ENCODE results near the gene ARL2. TPM values are rescaled to one million over a fixed set of nuclear protein-coding genes. Genes with fewer than 3 reads are reported as not detected.

The ARL2 gene
- total RNA-seq, 1 experiment from 2014 or later = 107 TPM

GRCh38 chr11:64994318-64994717 lies 19.6 kb upstream of the ARL2 start:
- no TSS peak for BruUV-seq (replicated peaks)
- no peaks in the 10 kb centered on the region for H3K9me3 ChIP-seq (ENCODE audit: low read length)
- no peaks in the 10 kb centered on the region for H3F3A ChIP-seq (ENCODE audit: low read length, unreplicated experiment)
- H3K9ac ChIP-seq (ENCODE audit: low read length) = no peak overlapping the region
- H4K20me1 ChIP-seq (ENCODE audit: low read length) = no peaks in the 10 kb centered on the region
- no peak overlapping the region for H2AFZ ChIP-seq (ENCODE audit: low read length)
- no peaks in the 10 kb centered on the region for H3K9me2 ChIP-seq (replicated peaks; ENCODE audit: low read length)
- no peak overlapping the region for H3K4me3 ChIP-seq (ENCODE audit: low read length)
- no peak overlapping the region for H3K27ac ChIP-seq (ENCODE audit: low read length)
- H3K4me2 ChIP-seq (ENCODE audit: low read length) = no peak overlapping the region
- no peaks in the 10 kb centered on the region for H3K27me3 ChIP-seq (ENCODE audit: low read length)
- no peaks in the 10 kb centered on the region for H3K79me2 ChIP-seq (ENCODE audit: low read length)
- ATAC-seq (no peak), DNase-seq (no peak)
- H3K36me3 ChIP-seq (ENCODE audit: low read depth, low read length) = no peaks in the 10 kb centered on the region
- ChIA-PET CTCF (no interaction called here), POLR2A (ENCODE audit: unreplicated experiment) (no interaction called here)
- intact Hi-C loops (cut with micrococcal nuclease) = no loop called here
- H3K4me1 ChIP-seq (ENCODE audit: insufficient read depth, low read length) = no peaks in the 10 kb centered on the region
- TF ChIP-seq, protein P1, sequence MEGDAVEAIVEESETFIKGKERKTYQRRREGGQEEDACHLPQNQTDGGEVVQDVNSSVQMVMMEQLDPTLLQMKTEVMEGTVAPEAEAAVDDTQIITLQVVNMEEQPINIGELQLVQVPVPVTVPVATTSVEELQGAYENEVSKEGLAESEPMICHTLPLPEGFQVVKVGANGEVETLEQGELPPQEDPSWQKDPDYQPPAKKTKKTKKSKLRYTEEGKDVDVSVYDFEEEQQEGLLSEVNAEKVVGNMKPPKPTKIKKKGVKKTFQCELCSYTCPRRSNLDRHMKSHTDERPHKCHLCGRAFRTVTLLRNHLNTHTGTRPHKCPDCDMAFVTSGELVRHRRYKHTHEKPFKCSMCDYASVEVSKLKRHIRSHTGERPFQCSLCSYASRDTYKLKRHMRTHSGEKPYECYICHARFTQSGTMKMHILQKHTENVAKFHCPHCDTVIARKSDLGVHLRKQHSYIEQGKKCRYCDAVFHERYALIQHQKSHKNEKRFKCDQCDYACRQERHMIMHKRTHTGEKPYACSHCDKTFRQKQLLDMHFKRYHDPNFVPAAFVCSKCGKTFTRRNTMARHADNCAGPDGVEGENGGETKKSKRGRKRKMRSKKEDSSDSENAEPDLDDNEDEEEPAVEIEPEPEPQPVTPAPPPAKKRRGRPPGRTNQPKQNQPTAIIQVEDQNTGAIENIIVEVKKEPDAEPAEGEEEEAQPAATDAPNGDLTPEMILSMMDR (conservative IDR thresholded peaks at IDR 0.05; ENCODE audit: low read depth, low read length) = no peak
- TF ChIP-seq EZH2 (IDR thresholded peaks at IDR 0.05; ENCODE audit: low read length, unreplicated experiment) (no peak), EZH2phosphoT487 (IDR thresholded peaks at IDR 0.05; ENCODE audit: borderline replicate concordance, low read length) (no peak)

DNA sequence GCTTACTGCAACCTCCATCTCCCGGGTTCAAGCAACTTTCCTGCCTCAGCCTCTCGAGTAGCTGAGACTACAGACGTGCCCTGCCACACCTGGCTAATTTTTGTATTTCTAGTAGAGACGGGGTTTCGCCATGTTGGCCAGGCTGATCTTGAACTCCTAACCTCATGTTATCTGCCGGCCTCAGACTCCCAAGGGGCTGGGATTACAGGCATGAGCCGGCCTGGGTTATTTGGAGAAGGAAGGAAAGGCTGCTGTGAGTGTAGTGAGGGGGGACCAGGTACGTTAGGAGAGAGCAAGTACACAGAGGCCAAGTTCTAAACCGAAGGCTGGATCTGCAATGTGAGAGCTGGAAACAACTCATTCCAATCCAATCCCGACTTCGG lies 17.6 kb upstream of the ARL2 start:
- no peaks in the 10 kb centered on the region for H3K36me3 ChIP-seq (ENCODE audit: low read depth, low read length)
- TF ChIP-seq EZH2phosphoT487 (IDR thresholded peaks at IDR 0.05; ENCODE audit: borderline replicate concordance, low read length) = no peak
- TF ChIP-seq EZH2 (IDR thresholded peaks at IDR 0.05; ENCODE audit: low read length, unreplicated experiment) = no peak
- TF ChIP-seq, protein P1 (conservative IDR thresholded peaks at IDR 0.05; ENCODE audit: low read depth, low read length) = no peak
- CTCF ChIA-PET = interaction anchor here (0.9 to 1.6 kb wide), 4 partner anchors 77 to 152 kb away, joined by 3 to 6 read pairs (median 4); partner anchors contain the start of gene CDC42BPG
- DNase-seq (no peak), ATAC-seq (no peak)
- no peaks in the 10 kb centered on the region for H3K27me3 ChIP-seq (ENCODE audit: low read length)
- H3K9me2 ChIP-seq (replicated peaks; ENCODE audit: low read length) = no peaks in the 10 kb centered on the region
- intact Hi-C loops (cut with micrococcal nuclease) = no loop called here
- no peak overlapping the region for H3K9ac ChIP-seq (ENCODE audit: low read length)
- peak overlapping the region; percentile 38; the same call in 1 of the 2 replicates for H3K4me2 ChIP-seq (ENCODE audit: low read length)
- BruUV-seq (replicated peaks) = TSS peak; percentile 65
- peak overlapping the region; percentile 24; the same call in 1 of the 2 replicates for H2AFZ ChIP-seq (ENCODE audit: low read length)
- H3K9me3 ChIP-seq (ENCODE audit: low read length) = no peaks in the 10 kb centered on the region
- H3F3A ChIP-seq (ENCODE audit: low read length, unreplicated experiment) = no peaks in the 10 kb centered on the region
- H3K79me2 ChIP-seq (ENCODE audit: low read length) = no peaks in the 10 kb centered on the region
- POLR2A ChIA-PET (ENCODE audit: unreplicated experiment) = interaction anchor here (0.7 kb wide), 1 partner anchor 117 kb away, joined by 7 read pairs; no protein-coding TSS in a partner anchor
- H3K27ac ChIP-seq (ENCODE audit: low read length) = no peak overlapping the region
- H3K4me3 ChIP-seq (ENCODE audit: low read length) = no peak overlapping the region
- H4K20me1 ChIP-seq (ENCODE audit: low read length) = no peaks in the 10 kb centered on the region
- H3K4me1 ChIP-seq (ENCODE audit: insufficient read depth, low read length) = no peaks in the 10 kb centered on the region

DNA sequence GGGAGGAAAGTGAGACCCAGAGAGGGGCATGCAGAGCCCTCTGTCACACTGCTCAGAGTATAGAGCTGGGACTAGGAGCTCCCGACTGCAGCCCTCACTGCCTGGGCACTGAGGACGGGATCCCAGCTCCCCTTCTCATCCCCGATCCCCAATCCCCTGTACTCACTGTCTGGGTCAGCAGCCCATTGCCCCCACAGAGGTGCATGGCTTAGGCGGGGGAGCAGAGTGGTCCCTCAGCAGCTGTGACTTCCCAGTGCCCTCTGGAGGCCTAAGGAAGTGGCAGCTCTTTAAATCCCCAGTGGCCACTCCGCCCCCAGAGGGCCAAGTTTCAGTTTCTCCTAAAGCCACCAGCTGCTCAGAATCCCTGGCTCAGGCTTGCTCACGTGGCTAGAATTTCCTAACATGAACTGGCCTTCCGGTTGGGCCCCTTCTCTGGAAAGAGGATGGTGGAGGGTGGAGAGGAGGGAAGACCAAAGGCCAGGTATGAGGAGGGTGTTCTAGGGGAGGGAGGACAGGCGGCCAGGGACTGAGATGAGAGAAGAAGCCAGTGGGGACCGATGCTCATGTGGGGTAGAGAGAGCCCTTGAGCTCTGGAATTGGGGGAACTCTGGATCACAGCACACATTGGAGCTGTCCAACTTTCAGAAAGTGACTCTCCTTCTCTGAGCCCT lies 17.1 kb upstream of the ARL2 start, which contains the start of gene BATF2:
BATF2 (minus strand) TSS at position 262 of the 671 bp plus-strand sequence; CDS start at position 205, 57 bp downstream.
- intact Hi-C loops (cut with micrococcal nuclease) = no loop called here
- Histone ChIP-seq H2AFZ (ENCODE audit: low read length) (peak within 1 kb of the TSS; percentile 24), H3K9ac (ENCODE audit: low read length) (no peak within 1 kb of the TSS), H3F3A (ENCODE audit: low read length, unreplicated experiment) (no peaks in the 10 kb centered on the region), H3K79me2 (ENCODE audit: low read length) (no peaks in the 10 kb centered on the region), H3K4me2 (ENCODE audit: low read length) (peak within 1 kb of the TSS; percentile 38), H3K4me1 (ENCODE audit: insufficient read depth, low read length) (no peaks in the 10 kb centered on the region), H3K27ac (ENCODE audit: low read length) (no peak within 1 kb of the TSS), H4K20me1 (ENCODE audit: low read length) (no peaks in the 10 kb centered on the region), H3K4me3 (ENCODE audit: low read length) (no peak within 1 kb of the TSS), H3K27me3 (ENCODE audit: low read length) (no peaks in the 10 kb centered on the region), H3K9me2 (replicated peaks; ENCODE audit: low read length) (no peaks in the 10 kb centered on the region), H3K9me3 (ENCODE audit: low read length) (no peaks in the 10 kb centered on the region), H3K36me3 (ENCODE audit: low read depth, low read length) (no peaks in the 10 kb centered on the region)
- ChIA-PET CTCF (interaction anchor here (0.9 to 1.6 kb wide), 4 partner anchors 78 to 152 kb away, joined by 3 to 6 read pairs (median 4); partner anchors contain the start of gene CDC42BPG), POLR2A (ENCODE audit: unreplicated experiment) (interaction anchor here (0.6 to 0.7 kb wide), 2 partner anchors 27 to 118 kb away, joined by 5 to 7 read pairs; no protein-coding TSS in a partner anchor)
- DNase-seq = peak; percentile 61
- no TSS peak for BruUV-seq (replicated peaks)
- ATAC-seq = peak; percentile 89
- TF ChIP-seq, protein P1 (conservative IDR thresholded peaks at IDR 0.05; ENCODE audit: low read depth, low read length) = peak; percentile 71
- TF ChIP-seq EZH2phosphoT487 (IDR thresholded peaks at IDR 0.05; ENCODE audit: borderline replicate concordance, low read length) (no peak), EZH2 (IDR thresholded peaks at IDR 0.05; ENCODE audit: low read length, unreplicated experiment) (no peak)

All from PC-3 (cell line).